Endometrial microvascular endothelial cells (primary cell): ENCODE measurements around the gene EEF2K. TPM values are rescaled to one million over a fixed set of nuclear protein-coding genes. Genes with fewer than 3 reads are reported as not detected.
"Not testable (repeated sequence)": the region's sequence is repeated elsewhere in the genome, so short reads cannot be mapped to it uniquely, and the experiment has no call there.

Source experiments
- in situ Hi-C: cut with HindIII; loops from 2 replicates; pipeline ENCODE4 v1.10.0; 2017; ENCODE audit warnings: low sequenced_read_pairs, low pct_unique_long_range_greater_than_20kb; ENCODE audit errors: inconsistent ontology term
- total RNA-seq: library from RNA; depleted of rRNA; stranded (reverse); fragments of >200 nt; gene quantifications from one replicate; pipeline ENCODE4 v1.2.3, GENCODE V29; 2015; ENCODE audit errors: inconsistent ontology term

The EEF2K gene
- 23.9 TPM for total RNA-seq

DNA sequence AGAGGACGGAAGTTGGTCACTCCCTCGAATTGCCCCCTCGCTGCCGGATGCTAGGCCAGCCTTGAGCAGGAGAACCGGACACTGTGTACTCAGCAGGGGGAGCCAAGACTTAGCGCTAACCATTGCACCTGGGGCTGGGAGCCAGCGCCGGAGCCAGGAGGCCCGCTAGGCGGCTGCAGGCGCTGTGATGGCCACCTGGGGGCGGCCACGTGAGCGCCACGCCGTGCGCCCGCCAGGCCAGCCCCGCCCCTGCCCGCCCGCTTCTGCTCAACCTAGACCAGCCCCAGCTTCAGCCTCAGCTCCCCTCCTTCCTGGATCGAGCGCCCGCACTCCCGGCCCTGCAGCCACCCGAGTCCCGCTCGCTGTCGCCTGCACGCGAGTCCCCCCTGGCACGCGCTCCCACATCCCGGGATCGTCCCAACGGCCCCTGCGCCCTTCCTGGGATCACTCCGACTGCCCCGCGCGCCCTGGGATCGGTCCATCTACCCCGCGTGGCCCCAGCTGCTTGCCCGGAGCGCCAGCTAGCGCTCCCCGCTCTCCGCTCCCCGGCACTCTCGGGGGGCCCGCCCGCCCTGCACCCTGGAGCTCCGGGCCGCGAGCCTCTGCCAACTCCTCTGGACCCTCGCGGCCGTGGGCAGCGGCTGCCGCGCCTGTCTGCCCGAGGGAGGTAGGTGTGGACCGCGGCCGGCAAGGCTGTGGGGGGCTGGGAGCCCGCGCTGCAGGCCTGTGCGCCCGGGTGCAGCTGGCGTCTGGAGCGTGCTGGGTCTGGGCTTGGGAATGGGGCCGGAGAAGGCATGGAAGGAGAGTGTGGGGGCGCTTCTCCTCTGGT is at the start of gene EEF2K:
Gene EEF2K, plus strand, starts transcription at position 266 of the 829 bp plus-strand sequence. CDS start 19,452 bp downstream, outside the sequence.
- in situ Hi-C loops: no loop called here

DNA sequence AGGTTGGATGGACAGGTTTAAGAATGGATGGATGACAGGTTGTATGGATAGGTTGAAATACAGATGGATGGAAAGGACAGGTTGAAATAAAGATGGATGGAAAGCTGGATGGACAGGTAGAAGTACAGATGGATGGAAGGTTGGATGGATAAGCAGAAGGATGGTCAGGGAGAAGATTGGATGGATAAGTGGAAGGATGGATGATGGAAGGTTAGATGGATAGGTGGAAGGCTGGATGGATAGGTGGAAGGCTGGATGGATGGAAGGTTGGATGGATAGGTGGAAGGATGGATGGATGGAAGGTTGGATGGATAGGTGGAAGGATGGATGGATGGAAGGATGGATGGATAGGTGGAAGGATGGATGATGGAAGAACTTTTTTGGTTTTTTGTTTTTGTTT is 44.7 kb upstream of the EEF2K start:
- in situ Hi-C loops: no loop called here

DNA sequence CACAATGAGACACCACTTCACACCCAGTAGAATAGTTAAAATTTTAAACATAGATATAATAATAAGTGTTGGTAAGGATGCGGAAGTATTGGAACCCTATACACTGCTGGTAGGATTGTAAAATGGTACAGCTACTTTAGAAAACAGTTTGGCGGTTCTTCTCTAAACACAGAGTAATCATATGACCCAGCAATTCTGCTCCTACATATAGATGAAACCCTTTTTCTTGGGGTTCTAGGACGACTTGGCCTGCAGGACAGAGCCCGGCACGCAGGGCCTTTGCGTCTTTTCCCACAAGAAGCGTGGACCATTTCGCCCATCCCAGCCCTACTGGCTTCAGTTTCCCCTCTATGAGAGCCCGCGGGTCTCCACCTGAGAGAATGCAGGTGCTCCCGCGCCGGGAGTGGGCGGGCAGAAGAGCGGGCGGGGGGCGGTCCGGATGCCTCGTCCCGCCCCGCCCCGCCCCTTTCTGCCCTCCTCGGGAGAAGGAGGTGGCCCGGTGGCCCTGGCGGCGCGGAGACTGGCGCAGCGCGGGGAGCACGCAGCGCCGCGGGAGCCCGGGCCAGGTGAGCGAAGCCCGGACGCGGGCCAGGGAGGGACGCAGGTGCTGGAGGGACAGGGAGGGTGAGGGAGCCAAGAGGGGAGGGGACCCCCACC is 44.0 kb upstream of the EEF2K start, which contains the start of gene SDR42E2:
Gene SDR42E2, plus strand, starts transcription at position 508 of the 657 bp plus-strand sequence. CDS start 3,077 bp downstream, outside the sequence.
- in situ Hi-C loops: no loop called here

DNA sequence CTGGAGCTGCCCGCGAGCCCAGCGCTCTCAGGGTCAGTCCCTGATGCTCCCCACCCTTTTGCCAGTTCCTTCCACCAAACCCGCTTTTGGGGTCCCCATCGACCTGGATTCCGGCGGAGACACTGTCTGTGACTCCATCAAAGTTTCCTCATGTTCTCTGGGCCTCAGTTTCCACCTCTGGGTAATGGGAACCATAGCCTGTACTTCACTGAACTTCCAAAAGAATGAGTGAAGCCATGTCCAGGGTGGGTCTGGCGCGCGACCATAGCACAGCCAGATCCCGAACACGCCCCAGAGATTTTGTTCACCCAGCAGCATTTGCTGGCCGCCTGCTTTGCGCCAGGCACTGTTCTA is 43.4 kb upstream of the EEF2K start:
- in situ Hi-C loops: no loop called here

DNA sequence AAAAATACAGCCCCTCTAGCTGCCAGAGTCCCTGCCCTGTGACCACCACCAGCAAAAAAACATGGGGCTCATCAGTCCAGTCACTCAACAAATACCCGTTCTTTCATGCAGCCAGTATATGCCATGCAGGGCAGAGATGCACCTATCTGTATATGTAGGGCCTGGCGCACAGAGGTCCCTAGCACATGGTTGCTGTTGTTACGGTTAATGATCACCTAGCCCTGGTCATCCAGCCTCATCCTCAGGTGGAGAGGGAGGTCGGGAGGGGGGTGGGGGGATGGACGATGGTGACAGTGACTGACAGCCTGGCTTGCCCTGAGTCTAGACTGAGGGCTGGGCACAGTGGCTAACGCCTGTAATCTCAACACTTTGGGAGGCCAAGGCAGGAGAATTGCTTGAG is 42.3 kb upstream of the EEF2K start:
- in situ Hi-C loops: no loop called here

DNA sequence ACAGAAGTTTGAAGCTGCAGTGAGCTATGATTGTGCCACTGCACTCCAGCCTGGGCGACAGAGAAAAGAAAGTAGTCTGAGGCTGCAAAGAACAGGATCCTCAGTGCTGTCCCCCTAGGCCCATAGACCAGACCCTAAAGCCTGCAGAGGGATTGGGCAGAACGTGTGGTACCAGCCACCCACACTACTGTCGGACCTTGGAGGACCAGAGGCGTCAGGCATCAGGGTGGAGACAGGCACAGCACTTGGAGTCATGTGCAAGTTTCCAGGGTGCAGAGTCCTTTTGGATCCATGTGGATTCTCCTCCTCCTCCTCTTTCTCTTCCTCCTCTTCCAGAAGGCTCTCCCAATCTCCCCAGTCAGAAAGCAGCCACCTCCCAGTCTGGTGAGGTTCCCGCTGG is 41.6 kb upstream of the EEF2K start:
- in situ Hi-C loops: no loop called here

DNA sequence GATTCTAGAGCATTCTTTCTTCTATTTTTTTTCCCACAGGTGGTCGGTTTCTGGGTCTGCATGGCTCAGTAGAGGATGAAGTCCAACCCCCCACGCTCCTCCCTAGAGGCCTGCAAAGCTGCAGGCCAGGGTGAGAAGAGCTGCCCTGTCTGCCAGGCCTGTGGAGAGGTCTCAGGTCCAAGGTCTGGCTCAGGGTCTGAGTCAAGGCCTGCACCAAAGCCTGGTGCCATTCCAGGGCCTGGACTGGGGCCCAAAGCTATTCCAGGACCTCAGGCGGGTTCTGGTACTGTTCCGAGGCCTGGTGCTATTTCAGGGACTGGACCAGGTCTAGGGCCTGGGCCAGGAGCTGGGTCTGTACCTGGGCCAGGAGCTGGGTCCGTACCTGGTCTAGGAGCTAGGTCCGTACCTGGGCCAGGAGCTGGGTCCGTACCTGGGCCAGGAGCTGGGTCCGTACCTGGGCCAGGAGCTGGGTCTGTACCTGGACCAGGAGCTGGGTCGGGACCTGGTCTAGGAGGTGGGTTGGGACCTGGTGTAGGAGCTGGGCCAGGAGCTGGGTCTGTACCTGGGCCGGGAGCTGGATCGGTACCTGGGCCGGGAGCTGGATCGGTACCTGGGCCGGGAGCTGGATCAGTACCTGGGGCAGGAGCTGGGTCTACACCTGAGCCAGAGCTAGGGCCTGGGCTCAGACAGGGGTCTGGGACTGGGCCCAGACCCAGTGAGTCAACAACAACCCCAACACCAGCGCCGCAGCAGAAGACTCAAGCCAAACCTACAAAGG is 40.4 kb upstream of the EEF2K start:
- in situ Hi-C loops: no loop called here

DNA sequence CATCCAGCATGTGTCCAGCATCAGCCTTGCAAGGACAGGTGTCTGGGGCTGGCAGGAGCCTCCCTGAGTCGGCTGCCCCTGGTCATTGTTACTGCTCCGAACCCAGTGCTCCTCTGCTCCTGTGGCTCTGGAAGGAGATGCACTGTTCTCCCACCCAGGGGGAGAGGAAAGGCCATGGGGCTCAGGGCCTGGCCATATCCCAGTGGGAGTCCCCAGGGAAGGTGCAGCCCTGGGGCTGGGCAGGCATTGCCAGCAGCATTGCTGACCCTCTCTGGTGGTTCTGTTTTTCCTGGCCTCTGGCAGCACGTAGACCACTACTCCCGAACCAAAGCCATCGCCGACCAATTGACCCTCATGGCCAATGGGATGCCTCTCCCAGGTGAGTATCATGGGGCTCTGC is 34.1 kb upstream of the EEF2K start:
- in situ Hi-C loops: no loop called here

DNA sequence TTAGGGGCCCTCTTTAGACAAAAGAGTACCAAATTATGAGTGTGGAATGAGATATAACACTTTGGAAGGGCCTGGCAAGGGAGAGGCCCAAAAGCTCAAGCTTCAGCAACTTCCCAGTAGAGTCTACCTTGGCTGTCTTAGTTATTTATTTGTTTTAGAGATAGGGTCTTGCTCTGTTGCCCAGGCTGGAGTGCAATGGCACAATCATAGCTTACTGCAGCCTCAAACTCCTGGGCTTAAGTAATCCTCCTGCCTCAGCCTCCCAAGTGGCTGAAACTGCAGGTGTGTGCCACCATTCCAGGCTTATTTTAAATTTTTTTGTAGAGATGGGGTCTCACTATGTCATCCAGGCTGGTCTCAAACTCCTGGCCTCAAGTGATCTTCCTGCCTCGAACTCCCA is 33.4 kb upstream of the EEF2K start:
- in situ Hi-C loops: not testable (repeated sequence)

DNA sequence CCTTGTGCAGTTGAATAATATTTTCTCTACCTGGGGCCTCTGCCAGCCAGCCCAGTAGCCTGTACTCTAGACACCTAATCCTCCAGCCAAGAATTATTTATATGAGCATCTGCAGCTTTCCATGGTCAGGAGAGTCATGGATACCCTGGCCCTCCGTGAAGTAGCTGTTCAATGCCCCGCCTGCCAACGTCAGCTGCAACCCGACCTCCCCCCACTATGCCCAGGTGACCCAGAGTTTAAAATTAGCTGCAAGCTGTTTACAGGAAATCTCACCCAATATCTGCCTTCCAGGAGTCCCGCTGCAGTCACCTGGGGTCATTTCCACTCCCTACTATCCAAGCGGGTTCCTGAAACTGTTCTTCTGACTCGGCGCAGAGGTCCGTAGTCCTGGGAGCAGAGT is 31.4 kb upstream of the EEF2K start:
- in situ Hi-C loops: no loop called here

DNA sequence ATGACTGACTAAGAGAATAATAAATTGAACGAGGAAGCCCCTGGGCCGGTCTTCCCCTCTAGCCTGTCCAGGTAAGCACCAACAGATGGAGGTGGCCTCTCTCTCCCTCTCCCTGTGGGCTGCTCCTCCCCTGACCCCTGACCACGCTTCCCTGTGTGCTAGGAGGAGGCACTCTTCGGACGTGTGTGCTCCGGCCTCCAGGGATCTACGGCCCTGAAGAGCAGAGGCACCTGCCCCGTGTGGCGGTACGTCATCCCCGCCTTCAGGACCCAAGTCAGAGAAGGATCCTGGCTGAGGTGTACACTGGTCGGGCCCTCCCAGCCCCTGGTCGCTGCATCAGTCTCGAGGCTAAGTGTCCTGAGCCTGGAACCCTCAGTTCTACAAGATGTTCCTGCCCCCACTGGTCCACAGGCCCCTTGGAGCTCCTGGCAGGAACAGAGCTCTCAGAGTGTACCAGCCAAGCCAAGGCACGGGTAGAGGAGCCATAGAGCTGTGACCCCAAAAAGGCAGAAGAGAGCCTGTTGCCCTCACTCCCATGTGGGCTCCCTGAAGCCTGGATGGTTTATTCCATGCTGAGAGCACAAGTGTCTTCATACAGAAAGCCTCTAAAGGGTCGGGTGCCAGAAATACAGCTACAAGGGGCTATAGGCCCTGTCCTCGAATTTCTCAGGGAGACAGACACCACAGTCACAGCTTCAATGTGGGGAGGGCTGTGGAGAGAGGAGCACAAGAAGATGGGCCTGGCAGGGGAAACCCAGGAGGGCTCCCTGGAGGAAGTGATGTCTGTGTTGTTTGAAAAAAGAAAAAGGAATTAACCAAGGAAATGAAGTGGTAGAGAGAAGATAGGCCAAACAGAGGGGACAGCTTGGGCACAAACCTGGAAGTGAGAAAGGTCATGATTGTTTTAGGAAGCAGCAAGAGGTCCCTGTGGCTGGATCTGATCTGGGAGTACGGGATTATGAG is 27.8 kb upstream of the EEF2K start:
- in situ Hi-C loops: no loop called here

DNA sequence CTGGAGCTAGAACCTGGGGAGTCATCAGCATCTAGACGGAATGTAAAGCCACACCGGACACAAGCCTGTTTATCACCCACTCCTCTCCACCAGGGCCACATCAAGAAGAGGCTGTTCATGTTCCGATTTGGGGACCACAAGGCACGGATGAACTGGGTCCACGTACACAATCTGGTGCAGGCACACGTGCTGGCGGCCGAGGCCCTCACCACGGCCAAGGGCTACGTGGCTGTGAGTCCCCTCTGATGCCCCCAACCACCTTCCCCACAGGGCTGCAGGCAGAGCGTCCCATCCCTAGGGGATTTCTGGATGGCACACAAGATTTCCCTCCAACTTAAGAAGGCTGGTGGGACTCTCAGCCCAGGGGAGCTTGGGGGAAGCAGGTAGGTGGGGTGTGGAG is 24.7 kb upstream of the EEF2K start:
- in situ Hi-C loops: no loop called here

DNA sequence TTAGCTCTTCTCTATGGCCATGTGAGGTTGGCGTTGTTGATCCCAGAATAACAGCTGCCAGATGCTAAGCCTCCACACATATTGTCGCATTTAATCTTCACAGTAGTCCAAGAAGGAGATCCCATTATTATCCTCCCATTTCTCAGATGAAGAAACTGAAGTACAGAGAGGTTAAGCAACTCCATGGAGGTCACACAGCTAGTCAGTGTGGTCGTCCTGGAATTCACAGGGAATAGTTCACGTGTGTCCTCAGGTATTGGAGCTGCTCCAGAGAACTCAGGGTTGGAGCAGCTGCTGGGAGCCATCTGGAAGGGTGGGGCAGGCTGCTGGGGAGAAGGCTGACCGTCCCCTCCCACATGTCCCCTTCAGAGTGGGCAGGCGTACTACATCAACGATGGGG is 24.2 kb upstream of the EEF2K start:
- in situ Hi-C loops: no loop called here

DNA sequence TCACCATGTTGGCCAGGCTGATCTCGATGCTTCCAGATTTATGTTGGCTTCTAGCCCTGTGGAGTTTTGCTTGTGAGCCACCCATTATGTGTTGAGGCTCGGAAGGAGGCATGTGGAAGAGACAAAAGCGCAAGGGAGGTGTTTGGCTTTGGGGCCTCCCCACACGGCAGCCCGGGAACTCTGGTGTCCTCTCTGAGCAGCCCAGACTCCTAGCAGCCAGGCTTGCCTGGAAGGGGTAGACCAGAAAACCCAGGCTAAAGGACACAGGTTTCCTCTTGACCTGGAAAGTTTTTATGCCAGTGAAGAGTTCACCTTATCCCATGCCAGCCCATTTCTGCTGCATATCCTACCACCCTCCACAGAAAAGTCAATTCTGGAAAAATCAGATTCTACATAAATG is 22.7 kb upstream of the EEF2K start:
- in situ Hi-C loops: no loop called here

DNA sequence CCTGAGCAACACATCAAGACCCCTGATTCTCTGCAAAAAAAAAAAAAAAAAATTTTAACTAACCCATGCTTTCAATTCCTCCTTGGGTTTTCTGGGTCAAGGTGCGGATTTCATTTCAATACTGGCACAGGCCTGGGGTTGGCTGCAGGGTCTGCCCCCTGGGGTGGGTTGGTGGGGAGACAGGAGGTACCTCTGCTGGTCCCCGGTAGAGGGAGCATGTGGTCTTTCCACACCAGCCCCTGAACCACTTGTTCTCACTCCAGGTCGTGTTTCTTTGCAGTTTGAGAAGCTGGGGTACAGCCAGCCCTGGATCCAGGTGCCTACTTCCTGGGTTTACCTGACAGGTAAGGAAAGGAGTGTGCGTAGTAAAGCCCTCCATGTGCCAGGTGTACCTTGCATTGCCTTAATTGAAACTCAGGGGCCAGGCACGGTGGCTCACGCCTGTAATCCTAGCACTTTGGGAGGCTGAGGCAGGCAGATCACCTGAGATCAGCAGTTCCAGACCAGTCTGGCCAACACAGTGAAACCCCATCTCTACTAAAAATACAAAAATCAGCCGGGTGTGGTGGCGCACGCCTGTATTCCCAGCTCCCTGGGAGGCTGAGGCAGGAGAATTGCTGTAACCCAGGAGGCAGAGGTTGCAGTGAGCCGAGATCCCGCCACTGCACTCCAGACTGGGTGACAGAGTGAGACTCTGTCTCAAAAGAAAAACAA is 22.0 kb upstream of the EEF2K start:
- in situ Hi-C loops: no loop called here

DNA sequence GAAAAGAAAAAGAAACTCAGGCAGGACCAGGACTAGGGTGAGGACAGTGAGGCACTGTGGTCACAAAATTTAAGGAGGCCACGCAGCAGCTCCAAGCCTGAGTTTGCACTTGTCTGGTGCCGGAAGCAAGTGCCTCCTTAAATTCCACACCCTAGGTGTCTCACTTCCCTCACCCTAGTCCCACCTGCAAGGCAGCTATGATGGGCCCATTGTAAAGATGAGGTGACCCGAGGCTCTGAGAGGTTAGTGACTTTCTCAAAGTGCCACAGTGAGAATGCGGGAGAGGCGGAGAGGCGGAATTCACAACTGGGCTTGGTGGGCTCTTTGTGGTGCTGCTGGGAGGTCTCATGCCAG is 21.5 kb upstream of the EEF2K start:
- in situ Hi-C loops: no loop called here

DNA sequence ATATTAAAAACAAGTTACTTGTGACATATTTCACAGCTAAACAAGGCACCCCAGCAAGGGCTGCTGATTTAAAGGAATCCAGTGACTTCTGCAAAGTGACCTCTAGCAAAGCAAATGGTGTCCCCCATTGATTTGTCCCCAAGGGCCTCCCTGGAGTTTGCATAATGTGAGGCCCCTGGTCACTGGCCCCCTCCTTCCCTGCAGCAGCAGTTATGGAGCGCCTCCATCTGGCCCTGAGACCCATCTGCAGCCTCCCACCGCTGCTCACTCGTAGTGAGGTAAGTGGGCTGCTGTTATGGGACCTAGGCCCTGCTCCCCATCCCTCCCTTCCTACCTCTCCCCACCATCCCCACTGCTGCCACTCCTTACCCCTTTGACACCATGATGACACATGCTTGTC is 19.6 kb upstream of the EEF2K start:
- in situ Hi-C loops: no loop called here

DNA sequence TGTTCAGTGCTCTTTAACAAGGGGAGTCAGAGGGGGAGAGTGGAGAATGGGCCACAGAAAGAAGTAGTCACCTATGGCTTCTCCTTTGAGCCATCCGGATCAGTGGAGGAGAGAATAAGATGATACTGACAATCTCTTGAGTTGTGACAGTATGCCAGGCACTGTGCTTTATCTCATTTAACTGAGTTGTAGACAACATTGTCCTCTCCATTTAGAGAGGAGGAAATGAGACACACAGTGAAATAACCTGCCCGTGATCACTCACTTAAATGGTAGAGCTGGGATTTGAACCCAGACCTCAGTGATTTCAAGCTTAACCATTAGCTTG is 17.8 kb upstream of the EEF2K start:
- in situ Hi-C loops: no loop called here
